Activated CD4-positive, alpha-beta T cell treated with anti-CD3 and anti-CD28 coated beads, Interleukin-2, amount 50 U/mL, for 16 hours (primary cell): ENCODE data around the gene RNF40.
A peak's percentile ranks its signal among the peaks of the same experiment; 100 is the strongest.

Source experiments
- DNase-seq: peaks from one replicate; pipeline ENCODE4 v3.0.0-alpha.2; 2020

The RNF40 gene

GRCh38 chr16:30761928-30762902, at the start of gene RNF40, which contains the start of gene CFAP119:
Gene RNF40, plus strand, starts transcription at chr16:30762322. Its CDS starts 224 bp downstream, at chr16:30762546.
Gene CFAP119, minus strand, starts transcription at chr16:30762062. Its CDS starts 314 bp downstream, at chr16:30761748.
- peak; percentile 97 for DNase-seq

DNA sequence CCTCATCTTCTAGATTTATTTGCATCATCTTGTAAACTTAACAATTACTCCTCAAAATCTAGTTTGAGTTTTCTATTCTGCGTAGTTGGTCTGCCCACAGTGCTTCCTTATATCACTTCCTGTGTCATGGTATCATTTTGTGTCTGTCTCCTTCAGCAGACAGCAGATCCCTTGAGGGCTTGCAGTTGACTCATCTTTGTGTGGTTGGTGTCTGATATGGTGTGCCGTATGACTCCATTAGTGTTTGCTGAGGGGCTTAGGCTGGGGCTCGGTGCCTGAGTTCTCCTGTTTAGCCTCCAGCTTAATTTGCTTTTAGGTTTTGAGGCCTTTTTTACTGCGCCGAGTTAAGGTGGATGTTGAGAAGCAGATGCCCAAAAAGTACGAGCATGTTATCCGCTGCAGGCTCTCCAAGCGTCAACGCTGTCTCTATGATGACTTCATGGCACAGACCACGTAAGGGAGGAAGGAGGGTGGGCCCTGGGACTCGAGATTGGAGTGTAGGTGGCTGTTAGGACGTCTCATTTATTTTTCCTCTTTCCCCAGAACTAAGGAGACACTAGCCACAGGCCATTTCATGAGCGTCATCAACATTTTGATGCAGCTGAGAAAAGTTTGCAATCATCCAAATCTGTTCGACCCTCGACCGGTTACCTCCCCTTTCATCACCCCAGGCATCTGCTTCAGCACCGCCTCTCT, 46.2 kb upstream of the RNF40 start:
- DNase-seq: peak; percentile 83

- DNase-seq: no peak
Observed at GRCh38 chr16:30720086-30720485, 42.0 kb upstream of the RNF40 start.

- no peak for DNase-seq
Observed at GRCh38 chr16:30720694-30721093, 41.4 kb upstream of the RNF40 start.

- DNase-seq: no peak
Observed at GRCh38 chr16:30721167-30721566, 41.0 kb upstream of the RNF40 start.

- no peak for DNase-seq
Observed at GRCh38 chr16:30721606-30722005, 40.5 kb upstream of the RNF40 start.

GRCh38 chr16:30722443-30722842, 39.7 kb upstream of the RNF40 start:
- no peak for DNase-seq

DNA sequence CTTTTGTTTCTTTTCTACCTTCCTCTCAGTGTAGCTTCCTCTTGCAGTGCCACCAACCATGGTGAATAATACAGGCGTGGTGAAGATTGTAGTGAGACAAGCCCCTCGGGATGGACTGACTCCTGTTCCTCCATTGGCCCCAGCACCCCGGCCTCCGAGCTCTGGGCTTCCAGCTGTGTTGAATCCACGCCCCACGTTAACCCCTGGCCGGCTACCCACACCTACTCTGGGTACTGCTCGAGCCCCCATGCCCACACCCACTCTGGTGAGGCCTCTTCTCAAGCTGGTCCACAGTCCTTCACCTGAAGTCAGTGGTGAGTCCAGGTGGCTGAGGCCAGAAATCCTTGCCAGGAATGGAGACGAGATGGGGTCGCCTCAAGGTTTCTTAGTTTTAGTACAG, 39.2 kb upstream of the RNF40 start:
- no peak for DNase-seq

DNA sequence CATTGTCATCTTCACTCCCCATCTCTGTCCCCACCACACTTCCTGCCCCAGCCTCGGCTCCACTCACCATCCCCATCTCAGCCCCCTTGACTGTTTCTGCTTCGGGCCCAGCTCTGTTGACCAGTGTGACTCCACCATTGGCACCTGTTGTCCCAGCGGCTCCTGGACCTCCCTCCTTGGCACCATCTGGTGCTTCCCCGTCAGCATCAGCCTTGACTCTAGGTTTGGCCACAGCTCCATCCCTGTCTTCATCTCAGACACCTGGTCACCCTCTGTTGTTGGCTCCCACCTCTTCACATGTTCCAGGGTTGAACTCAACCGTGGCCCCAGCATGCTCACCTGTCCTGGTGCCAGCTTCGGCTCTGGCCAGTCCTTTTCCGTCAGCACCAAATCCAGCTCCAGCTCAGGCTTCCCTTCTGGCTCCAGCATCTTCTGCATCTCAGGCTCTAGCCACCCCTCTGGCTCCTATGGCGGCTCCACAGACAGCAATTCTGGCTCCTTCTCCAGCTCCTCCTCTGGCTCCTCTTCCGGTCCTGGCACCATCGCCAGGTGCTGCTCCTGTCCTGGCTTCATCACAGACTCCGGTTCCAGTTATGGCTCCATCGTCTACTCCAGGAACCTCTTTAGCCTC, 38.3 kb upstream of the RNF40 start:
- DNase-seq: no peak

DNA sequence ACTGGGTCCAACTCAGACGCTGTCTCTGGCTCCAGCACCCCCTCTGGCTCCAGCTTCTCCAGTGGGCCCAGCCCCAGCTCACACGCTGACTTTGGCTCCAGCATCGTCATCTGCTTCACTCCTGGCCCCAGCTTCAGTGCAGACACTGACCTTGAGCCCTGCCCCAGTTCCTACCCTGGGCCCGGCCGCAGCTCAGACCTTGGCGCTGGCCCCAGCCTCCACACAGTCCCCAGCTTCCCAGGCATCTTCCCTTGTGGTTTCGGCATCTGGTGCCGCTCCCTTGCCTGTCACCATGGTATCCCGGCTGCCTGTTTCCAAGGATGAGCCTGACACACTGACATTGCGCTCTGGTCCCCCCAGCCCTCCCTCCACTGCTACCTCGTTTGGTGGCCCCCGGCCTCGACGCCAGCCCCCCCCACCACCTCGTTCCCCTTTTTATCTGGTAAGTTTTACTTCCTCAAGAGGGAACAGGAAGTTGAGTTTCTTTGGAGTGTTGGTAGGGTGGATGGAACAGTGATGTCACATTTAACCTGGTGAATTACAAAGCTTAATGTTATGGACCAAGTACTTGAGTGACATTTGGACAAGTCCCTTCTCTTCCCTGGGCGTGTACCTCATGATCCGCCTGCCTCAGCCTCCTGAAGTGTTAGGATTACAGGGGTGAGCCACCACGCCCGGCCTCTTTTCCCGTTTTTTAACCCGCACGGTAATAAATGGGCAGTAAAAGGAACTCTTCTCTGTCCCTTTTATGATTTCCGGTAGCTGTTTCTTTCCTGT, 37.3 kb upstream of the RNF40 start:
- no peak for DNase-seq

GRCh38 chr16:30725418-30725792, 36.7 kb upstream of the RNF40 start:
- DNase-seq: no peak

GRCh38 chr16:30728321-30728720, 33.8 kb upstream of the RNF40 start:
- DNase-seq: no peak

DNA sequence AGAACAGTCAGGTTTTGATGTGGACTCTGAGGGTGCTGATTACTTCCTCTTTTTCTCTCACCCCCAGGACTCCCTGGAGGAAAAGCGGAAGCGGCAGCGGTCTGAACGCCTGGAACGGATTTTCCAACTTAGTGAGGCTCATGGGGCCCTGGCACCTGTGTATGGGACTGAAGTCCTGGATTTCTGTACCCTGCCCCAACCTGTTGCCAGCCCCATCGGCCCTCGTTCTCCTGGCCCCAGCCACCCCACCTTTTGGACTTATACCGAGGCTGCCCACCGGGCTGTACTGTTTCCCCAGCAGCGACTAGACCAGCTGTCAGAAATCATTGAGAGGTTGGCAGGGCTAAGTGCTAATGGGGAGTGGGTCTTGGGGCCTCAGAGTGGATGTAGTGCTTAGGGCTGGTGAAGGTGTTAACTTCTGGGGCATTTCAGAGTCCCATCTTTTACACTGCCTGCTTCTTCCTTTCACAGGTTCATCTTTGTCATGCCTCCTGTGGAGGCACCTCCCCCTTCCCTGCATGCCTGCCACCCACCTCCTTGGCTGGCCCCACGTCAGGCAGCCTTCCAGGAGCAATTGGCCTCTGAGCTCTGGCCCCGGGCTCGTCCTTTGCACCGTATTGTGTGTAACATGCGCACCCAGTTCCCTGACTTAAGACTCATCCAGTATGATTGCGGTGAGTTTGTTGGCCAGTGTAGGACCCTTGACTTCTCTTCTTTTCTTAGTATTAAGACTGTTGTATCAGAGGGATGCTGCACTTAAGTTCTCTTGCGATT, 33.0 kb upstream of the RNF40 start:
- no peak for DNase-seq

- peak; percentile 22 for DNase-seq
Observed at GRCh38 chr16:30731411-30731810, 30.7 kb upstream of the RNF40 start.

- no peak for DNase-seq
Observed at GRCh38 chr16:30736995-30737793, 24.9 kb upstream of the RNF40 start.

DNA sequence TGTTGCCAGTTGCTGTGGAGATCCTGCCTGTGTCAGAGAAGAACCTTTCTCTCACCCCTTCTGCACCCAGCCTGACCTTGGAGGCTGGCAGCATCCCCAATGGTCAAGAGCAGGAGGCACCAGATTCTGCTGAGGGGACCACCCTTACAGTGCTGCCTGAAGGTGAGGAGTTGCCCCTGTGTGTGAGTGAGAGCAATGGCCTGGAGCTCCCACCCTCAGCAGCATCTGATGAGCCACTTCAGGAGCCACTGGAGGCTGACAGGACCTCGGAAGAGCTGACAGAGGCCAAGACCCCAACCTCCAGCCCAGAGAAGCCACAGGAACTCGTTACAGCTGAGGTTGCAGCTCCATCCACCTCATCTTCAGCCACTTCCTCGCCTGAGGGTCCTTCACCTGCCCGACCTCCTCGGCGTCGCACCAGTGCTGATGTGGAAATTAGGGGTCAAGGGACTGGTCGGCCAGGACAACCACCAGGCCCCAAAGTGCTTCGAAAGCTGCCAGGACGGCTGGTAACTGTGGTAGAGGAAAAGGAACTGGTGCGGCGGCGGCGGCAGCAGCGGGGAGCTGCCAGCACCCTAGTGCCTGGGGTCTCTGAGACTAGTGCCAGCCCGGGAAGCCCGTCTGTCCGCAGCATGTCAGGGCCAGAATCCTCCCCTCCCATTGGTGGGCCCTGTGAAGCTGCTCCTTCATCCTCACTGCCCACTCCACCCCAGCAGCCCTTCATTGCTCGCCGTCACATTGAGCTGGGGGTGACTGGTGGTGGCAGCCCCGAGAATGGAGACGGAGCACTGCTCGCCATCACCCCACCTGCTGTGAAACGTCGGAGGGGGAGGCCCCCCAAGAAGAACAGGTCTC, 24.1 kb upstream of the RNF40 start:
- DNase-seq: no peak

GRCh38 chr16:30738984-30739951, 22.9 kb upstream of the RNF40 start:
- no peak for DNase-seq

DNA sequence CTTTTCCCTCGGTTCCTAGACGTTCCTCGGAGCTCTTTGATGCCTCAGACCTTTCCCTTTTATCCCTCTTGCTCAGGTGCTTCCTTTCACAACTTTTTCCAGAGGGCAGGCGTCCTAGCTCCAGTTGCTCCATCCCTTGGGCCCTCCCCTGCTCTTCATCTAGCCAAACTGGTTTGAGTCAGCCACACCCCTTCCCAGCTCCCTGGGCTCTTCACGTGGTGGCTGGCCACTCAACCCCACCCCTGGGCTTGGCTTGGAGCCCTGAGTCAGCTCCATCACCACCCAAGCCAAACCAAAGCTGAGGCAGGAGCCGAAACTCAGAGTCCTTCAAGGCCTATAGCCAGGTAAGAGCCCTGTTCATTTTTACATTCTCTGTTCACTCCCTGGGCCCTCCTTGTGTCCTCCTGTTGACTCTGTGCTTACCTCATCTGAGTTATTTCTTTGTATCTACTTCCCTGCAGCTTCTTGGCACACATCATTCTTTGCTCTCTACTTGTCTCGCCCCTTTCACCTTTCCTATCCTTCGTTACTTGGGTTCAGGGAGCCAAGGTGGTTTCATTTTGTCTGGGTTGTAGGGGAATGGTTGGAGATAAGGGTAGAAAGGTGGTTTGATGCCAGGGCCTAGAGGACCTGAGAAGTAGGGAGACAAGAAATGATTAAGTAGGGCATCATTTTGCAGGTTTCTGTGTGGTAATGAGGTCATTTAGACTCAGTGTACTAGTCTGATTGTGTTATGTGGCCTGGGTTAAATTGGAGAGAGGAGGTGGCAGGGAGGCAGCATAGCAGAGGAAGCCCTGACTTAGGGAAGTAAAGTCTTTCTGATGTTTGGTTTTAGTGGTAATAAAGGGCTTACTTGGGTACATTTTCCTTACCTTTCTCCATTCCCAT, 21.5 kb upstream of the RNF40 start:
- no peak for DNase-seq
